GM23248 (cell line): ENCODE results near the gene ALG11.

ENCODE experiments used
- EZH2 ChIP-seq: fragments of 200-600 bp; sonication (generic); IDR thresholded peaks from 2 replicates; pipeline ENCODE4 v1.6.1; 2018; ENCODE audit warnings: antibody characterized with exemption, mild to moderate bottlenecking; ENCODE audit not compliant: insufficient read depth, poor library complexity, severe bottlenecking
- EZH2phosphoT487 ChIP-seq: fragments of 200-600 bp; sonication (generic); IDR thresholded peaks from 2 replicates; pipeline ENCODE4 v1.6.1; 2018; ENCODE audit warnings: antibody characterized with exemption, moderate library complexity, mild to moderate bottlenecking, low read depth; ENCODE audit not compliant: insufficient read depth

DNA sequence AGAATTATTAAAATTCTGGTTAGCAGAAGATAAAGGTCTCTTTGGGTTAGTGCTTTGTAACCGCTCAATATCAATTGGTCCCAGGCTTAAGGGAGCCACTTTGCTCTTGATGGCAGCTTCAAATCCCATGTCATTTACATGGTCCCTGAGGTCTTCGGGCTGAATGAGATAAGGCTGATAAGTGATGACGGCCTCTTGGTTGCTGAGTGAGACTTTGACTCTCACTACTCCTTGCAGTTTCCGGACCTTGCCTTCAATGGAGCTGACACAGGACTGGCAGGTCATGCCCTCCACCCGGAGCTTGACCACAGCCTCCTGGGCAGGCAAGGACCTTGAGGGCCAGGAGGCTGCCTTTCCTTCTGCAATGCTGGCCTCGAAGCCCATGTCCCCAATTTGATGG is 37.7 kb upstream of the ALG11 start:
- TF ChIP-seq EZH2, result no peak
- no peak for TF ChIP-seq EZH2phosphoT487
